Measurements from ENCODE around the gene ANKRD13D. TPM values are rescaled to one million over a fixed set of nuclear protein-coding genes. Genes with fewer than 3 reads are reported as not detected.

Gene ANKRD13D
- total RNA-seq, 4 donors from 2014 or later = 7.4 to 63.7 (median 22.5) TPM

DNA sequence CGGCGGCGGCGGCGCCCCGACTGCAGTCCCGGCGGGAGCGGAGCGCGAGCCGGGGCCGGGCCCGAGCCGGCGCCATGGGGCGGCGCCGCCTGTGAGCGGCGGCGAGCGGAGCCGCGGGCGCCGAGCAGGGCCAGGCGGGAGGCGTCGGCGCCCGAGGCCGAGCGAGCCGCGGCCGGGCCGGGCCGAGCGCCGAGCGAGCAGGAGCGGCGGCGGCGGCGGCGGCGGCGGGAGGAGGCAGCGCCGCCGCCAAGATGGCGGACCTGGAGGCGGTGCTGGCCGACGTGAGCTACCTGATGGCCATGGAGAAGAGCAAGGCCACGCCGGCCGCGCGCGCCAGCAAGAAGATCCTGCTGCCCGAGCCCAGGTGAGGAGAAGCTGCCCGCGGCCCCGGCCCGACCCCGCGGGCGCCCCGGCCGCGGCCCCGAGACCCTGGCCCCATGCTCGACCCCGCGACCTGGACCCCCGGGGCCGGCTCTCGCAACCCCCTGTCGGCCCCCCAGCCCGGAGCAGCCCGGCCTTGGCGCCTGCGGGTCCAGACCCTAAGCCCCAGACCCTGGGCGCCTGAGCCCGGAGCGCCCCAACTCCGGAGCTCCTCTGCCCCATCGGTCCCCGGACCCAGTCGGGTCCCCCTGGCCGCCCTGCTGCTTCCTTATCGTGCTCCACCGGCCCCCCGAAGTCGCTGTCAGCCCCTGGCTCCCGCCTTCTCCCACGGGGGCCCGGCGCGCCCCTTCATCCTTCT, 22.5 kb upstream of the ANKRD13D start, which contains the start of gene GRK2:
TSS of gene GRK2 (plus strand) at position 25 of the 739 bp plus-strand sequence. CDS start at position 252, 227 bp downstream.
- TF ChIP-seq POLR2A (IDR thresholded peaks at IDR 0.05) = no peak
- no peak for TF ChIP-seq CTCF (IDR thresholded peaks at IDR 0.05)
- H3K4me3 ChIP-seq = peak within 1 kb of the TSS; percentile 85 to 95
- H3K9me3 ChIP-seq = no peaks in the 10 kb centered on the region
- H3K27me3 ChIP-seq = no peaks in the 10 kb centered on the region
- DNase-seq = peak; percentile 42 to 46
- intact Hi-C loops (cut with DNase I; ENCODE audit: low total_unique reads) = loop anchor here (5.0 to 10.0 kb wide), 2 partner anchors 51 to 118 kb away; no protein-coding TSS in a partner anchor
- peaks cover 18 to 27% of the 10 kb centered on the region in 2 donors for H3K4me1 ChIP-seq
- H3K27ac ChIP-seq = peak within 1 kb of the TSS; percentile 87 to 88
- no peaks in the 10 kb centered on the region for H3K36me3 ChIP-seq

- Histone ChIP-seq H3K27me3 (no peaks in the 10 kb centered on the region), H3K9me3 (no peaks in the 10 kb centered on the region), H3K4me1 (peaks cover 21 to 27% of the 10 kb centered on the region in 2 donors), H3K4me3 (peak overlapping the region; percentile 85 to 95), H3K27ac (peak overlapping the region; percentile 87 to 88), H3K36me3 (no peaks in the 10 kb centered on the region)
- DNase-seq = peak; percentile 22 to 39
- TF ChIP-seq POLR2A (IDR thresholded peaks at IDR 0.05) = no peak
- intact Hi-C loops (cut with DNase I; ENCODE audit: low total_unique reads) = loop anchor here (5.0 to 10.0 kb wide), 2 partner anchors 50 to 117 kb away; no protein-coding TSS in a partner anchor
These were observed 21.7 kb upstream of the ANKRD13D start for GRCh38 chr11:67267188-67268080.

GRCh38 chr11:67268081-67268961, 20.8 kb upstream of the ANKRD13D start:
- Histone ChIP-seq H3K4me1 (peaks cover 21 to 28% of the 10 kb centered on the region in 2 donors), H3K9me3 (no peaks in the 10 kb centered on the region), H3K36me3 (no peaks in the 10 kb centered on the region), H3K4me3 (peak overlapping the region in 1 of 2 donors; percentile 95), H3K27ac (peak overlapping the region; percentile 87 to 88), H3K27me3 (no peaks in the 10 kb centered on the region)
- intact Hi-C loops (cut with DNase I; ENCODE audit: low total_unique reads) = loop anchor here (5.0 to 10.0 kb wide), 2 partner anchors 49 to 116 kb away; no protein-coding TSS in a partner anchor
- TF ChIP-seq CTCF (IDR thresholded peaks at IDR 0.05) (no peak), POLR2A (IDR thresholded peaks at IDR 0.05) (no peak)
- DNase-seq = peak in 1 of 2 donors; percentile 17

DNA sequence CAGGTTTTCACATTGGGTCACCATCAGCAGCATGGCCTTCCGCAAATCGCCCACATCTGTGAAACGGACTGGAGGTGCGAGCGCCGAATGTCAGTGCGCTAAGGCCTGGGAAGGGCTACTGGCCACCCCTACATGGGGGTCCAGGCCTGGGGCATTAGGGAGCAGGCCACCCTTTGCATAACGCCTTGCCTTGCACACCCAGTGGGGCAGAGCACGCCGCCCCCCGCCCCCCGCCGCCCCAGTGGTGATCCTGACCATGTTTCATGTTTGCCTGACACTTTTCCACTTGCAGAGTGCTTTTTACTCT, 20.2 kb upstream of the ANKRD13D start:
- intact Hi-C loops (cut with DNase I; ENCODE audit: low total_unique reads) = loop anchor here (5.0 to 10.0 kb wide), 2 partner anchors 48 to 116 kb away; no protein-coding TSS in a partner anchor
- no peaks in the 10 kb centered on the region for H3K27me3 ChIP-seq
- no peak overlapping the region for H3K4me3 ChIP-seq
- H3K4me1 ChIP-seq = peaks cover 21 to 31% of the 10 kb centered on the region in 2 donors
- TF ChIP-seq POLR2A (IDR thresholded peaks at IDR 0.05) (no peak), CTCF (IDR thresholded peaks at IDR 0.05) (no peak)
- no peaks in the 10 kb centered on the region for H3K9me3 ChIP-seq
- DNase-seq = peak in 1 of 2 donors; percentile 10
- H3K27ac ChIP-seq = peak overlapping the region; percentile 70 to 88
- H3K36me3 ChIP-seq = no peaks in the 10 kb centered on the region
